Renal pelvis (tissue), 12 donors: ENCODE measurements around the gene PDCL3. TPM values are rescaled to one million over a fixed set of nuclear protein-coding genes. Genes with fewer than 3 reads are reported as not detected.

Experiments
- DNase-seq: peaks from one replicate; pipeline ENCODE4 v3.0.0-alpha.2; 2013
- long read RNA-seq, 16 experiments: transcript quantifications; one replicate each; lab custom pipeline, GENCODE V29; 2026
- polyA plus RNA-seq, 3 donors: library from polyadenylated mRNA; unstranded; fragments of 120-200 nt; gene quantifications; one replicate each; pipeline ENCODE4 v1.2.1, GENCODE V29; 2013; ENCODE audit not compliant: insufficient read length in 3 of 3

Gene PDCL3
- polyA plus RNA-seq, result 10 to 100 TPM; 30.1 to 38.7 (median 37.4) TPM
- long read RNA-seq, donor 1, transcript PDCL3-201 (6 exons, 1,337 nt), result major isoform, 31 of 37 reads
- long read RNA-seq, donor 1, partial matches to known transcripts, result 5 of 37 reads
- long read RNA-seq, donor 1, other reads (novel, unspliced or antisense), result 0 of 37 reads
- long read RNA-seq, donor 2, transcript PDCL3-201 (6 exons, 1,337 nt), result major isoform, 40 of 40 reads
- long read RNA-seq, donor 2, partial matches to known transcripts, result 0 of 40 reads
- long read RNA-seq, donor 2, other reads (novel, unspliced or antisense), result 0 of 40 reads
- long read RNA-seq, donor 3, transcript PDCL3-201 (6 exons, 1,337 nt), result major isoform, 46 of 46 reads
- long read RNA-seq, donor 3, partial matches to known transcripts, result 0 of 46 reads
- long read RNA-seq, donor 3, other reads (novel, unspliced or antisense), result 0 of 46 reads
- long read RNA-seq, donor 4, transcript PDCL3-201 (6 exons, 1,337 nt), result major isoform, 34 of 34 reads
- long read RNA-seq, donor 4, partial matches to known transcripts, result 0 of 34 reads
- long read RNA-seq, donor 4, other reads (novel, unspliced or antisense), result 0 of 34 reads
- long read RNA-seq, donor 5, transcript PDCL3-201 (6 exons, 1,337 nt), result major isoform, 18 of 18 reads
- long read RNA-seq, donor 5, partial matches to known transcripts, result 0 of 18 reads
- long read RNA-seq, donor 5, other reads (novel, unspliced or antisense), result 0 of 18 reads
- long read RNA-seq, donor 6, transcript PDCL3-201 (6 exons, 1,337 nt), result major isoform, 34 of 39 reads
- long read RNA-seq, donor 6, partial matches to known transcripts, result 5 of 39 reads
- long read RNA-seq, donor 6, other reads (novel, unspliced or antisense), result 0 of 39 reads
- long read RNA-seq, donor 7, transcript PDCL3-201 (6 exons, 1,337 nt), result major isoform, 32 of 32 reads
- long read RNA-seq, donor 7, partial matches to known transcripts, result 0 of 32 reads
- long read RNA-seq, donor 7, other reads (novel, unspliced or antisense), result 0 of 32 reads
- long read RNA-seq, donor 8, transcript PDCL3-201 (6 exons, 1,337 nt), result major isoform, 10 of 10 reads
- long read RNA-seq, donor 8, partial matches to known transcripts, result 0 of 10 reads
- long read RNA-seq, donor 8, other reads (novel, unspliced or antisense), result 0 of 10 reads
- long read RNA-seq, donor 9, transcript PDCL3-201 (6 exons, 1,337 nt), result major isoform, 53 of 64 reads
- long read RNA-seq, donor 9, partial matches to known transcripts, result 11 of 64 reads
- long read RNA-seq, donor 9, other reads (novel, unspliced or antisense), result 0 of 64 reads
- long read RNA-seq, donor 10, transcript PDCL3-201 (6 exons, 1,337 nt), result major isoform, 25 of 30 reads
- long read RNA-seq, donor 10, partial matches to known transcripts, result 5 of 30 reads
- long read RNA-seq, donor 10, other reads (novel, unspliced or antisense), result 0 of 30 reads
- long read RNA-seq, donor 11, transcript PDCL3-201 (6 exons, 1,337 nt), result major isoform, 20 of 20 reads
- long read RNA-seq, donor 11, partial matches to known transcripts, result 0 of 20 reads
- long read RNA-seq, donor 11, other reads (novel, unspliced or antisense), result 0 of 20 reads
- long read RNA-seq, donor 12, transcript PDCL3-201 (6 exons, 1,337 nt), result major isoform, 41 of 41 reads
- long read RNA-seq, donor 12, partial matches to known transcripts, result 0 of 41 reads
- long read RNA-seq, donor 12, other reads (novel, unspliced or antisense), result 0 of 41 reads
- long read RNA-seq, donor 13, transcript PDCL3-201 (6 exons, 1,337 nt), result major isoform, 17 of 17 reads
- long read RNA-seq, donor 13, partial matches to known transcripts, result 0 of 17 reads
- long read RNA-seq, donor 13, other reads (novel, unspliced or antisense), result 0 of 17 reads
- long read RNA-seq, donor 14, result 0 reads
- long read RNA-seq, donor 15, transcript PDCL3-201 (6 exons, 1,337 nt), result major isoform, 44 of 44 reads
- long read RNA-seq, donor 15, partial matches to known transcripts, result 0 of 44 reads
- long read RNA-seq, donor 15, other reads (novel, unspliced or antisense), result 0 of 44 reads
- long read RNA-seq, donor 16, transcript PDCL3-201 (6 exons, 1,337 nt), result major isoform, 37 of 42 reads
- long read RNA-seq, donor 16, partial matches to known transcripts, result 5 of 42 reads
- long read RNA-seq, donor 16, other reads (novel, unspliced or antisense), result 0 of 42 reads

DNA sequence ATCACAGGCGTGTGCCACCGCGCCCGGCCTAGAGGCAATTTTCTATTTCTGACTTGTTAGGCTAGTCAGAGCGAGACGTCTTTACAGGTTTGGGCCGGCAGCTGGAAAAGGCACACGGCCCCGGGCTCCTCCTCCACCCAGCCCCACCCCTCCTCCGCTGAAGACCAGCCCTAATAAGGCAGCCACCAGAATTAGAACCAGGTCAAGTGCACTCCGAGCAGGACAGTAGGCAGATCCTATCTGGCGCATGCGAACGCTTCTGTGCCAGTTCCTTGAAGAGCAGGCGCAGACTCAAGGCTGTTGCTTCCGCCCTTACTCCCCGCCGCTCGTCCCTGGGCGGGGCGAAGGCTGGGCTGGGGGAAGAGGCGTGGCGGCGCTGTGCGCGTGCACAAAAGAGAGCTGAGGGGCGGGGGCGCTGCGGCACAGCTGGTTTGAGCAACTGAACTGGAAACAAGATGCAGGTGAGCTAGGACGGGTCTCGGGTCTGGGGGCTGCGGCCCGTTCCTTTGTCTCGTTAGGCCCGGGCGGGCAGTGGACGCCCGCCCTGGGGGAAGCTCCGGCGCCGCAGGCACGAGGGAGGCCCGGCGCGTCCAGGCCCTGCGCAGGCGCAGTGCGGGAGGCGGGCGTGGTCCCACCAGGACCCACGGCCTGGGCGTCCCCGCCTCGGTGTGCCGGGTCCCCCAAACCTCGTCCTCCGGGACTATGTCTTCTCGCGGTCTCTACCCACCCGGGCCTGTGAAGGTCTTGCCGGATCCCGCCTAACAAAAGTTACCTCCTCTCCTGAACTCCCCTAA is at the start of gene PDCL3:
Gene PDCL3 (plus strand): TSS at position 381 of the 794 bp plus-strand sequence. CDS start 75 bp downstream, at position 456.
- peak; percentile 97 for DNase-seq

- no peak for DNase-seq
These were observed 49.1 kb upstream of the PDCL3 start for GRCh38 chr2:100513650-100514049.

- DNase-seq, result no peak
These were observed 45.2 kb upstream of the PDCL3 start for GRCh38 chr2:100517556-100517955.

- no peak for DNase-seq
These were observed 44.0 kb upstream of the PDCL3 start for GRCh38 chr2:100518801-100519200.

GRCh38 chr2:100520224-100520623 is 42.6 kb upstream of the PDCL3 start:
- no peak for DNase-seq

DNA sequence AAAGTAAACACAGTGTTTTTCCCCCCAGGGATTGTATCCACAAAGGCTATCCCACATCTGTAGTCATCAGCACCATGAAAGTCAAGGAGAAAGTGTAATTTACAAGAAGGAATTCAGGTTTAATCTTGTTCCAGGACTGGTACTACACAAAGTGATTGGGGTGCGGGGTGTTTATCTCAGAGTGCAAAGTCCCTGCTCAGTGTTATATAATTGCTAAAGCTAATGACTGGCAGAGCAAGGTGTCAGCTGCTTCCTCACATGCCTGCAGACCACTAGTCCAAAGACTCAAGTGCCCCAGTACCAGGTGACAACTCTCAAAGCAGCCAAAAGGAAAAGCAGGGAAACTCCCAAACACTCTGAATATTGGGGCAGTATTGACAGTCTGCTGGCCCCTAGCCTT is 40.4 kb upstream of the PDCL3 start:
- no peak for DNase-seq

DNA sequence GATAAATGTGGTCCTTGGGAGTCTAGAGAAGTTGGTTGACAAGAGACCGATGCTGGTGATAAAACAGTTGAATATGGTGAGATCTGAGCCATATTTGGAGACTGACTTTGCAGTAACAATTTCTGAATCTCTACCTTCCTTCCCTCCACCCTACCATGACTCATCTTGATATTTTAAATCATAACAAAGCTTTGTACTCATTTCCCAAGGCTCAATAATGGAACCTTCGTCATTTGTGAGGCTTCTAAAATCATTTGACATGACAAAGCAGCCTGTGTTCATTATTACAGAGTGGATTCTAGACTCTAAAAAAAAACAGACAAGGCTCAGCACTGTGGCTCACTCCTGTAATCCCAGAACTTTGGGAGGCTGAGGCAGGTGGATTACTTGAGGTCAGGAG is 38.5 kb upstream of the PDCL3 start:
- no peak for DNase-seq

- DNase-seq, result no peak
These were observed 35.9 kb upstream of the PDCL3 start for GRCh38 chr2:100526868-100527267.

DNA sequence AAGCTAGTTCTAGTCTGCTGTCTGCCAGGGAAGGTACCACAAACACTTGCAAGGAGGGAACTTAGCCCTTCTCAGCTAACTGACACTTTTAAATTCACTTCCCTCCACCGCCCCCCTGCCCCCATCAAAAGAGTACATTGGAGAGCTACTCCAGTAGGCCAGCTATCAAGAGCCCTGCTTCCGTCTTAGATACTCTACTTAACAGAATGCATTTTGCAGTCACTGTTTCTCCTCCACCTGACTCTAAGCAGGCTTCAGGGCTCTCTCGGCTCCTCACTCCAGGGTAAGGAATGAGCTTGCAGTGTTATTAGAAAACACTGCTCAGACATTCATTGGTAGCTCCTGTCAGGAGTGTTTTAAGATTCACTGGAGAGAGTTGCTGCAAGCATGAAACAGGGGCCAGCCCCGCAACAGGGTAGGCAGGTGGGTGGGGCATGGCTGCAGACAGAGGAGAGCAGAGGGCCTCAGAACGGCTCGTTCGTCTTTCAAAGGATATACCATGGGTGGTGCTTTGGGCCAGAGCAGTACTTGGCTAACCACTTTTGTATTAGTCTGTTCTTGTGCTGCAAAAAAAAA is 35.3 kb upstream of the PDCL3 start:
- no peak for DNase-seq

GRCh38 chr2:100529176-100529575 is 33.6 kb upstream of the PDCL3 start:
- no peak for DNase-seq

DNA sequence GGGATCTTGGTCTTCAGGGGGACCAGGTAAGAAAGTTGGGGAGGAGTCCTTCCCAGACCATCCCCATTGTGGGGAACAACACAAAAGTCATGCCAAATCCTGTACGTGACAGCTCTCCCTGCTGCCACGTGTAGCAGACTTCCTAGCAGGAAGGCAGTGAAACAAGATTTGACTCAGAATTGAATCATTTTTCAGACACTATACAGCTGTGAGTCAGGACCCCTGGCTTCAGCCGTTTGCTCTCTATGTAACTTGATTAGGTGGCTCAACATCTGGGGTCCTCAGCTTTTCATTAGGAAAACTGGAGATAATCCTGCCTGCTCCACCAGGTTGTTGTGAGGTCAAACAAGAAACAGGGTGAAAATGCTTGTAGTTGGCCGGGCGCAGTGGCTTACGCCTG is 32.9 kb upstream of the PDCL3 start:
- no peak for DNase-seq

- DNase-seq, result peak; percentile 17
These were observed 26.9 kb upstream of the PDCL3 start for GRCh38 chr2:100535855-100536254.

DNA sequence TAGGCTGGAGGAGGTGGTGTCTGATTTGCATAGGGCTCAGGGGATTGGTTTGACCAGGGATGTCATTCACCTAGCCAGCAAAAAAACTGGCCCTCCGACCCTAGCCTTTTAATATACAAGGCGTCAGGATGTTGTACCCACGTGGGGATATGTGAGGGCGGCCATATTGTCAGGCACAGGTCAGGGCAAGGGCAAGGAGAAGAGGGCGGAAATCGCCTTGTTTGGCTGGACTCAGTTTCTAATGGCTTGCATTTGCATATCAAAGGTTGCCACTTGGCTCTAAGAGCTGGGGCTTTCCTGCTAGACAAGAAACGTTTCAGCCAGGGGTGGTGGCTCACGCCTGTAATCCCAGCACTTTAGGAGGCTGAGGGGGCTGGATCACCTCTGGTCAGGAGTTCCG is 24.9 kb upstream of the PDCL3 start:
- no peak for DNase-seq

DNA sequence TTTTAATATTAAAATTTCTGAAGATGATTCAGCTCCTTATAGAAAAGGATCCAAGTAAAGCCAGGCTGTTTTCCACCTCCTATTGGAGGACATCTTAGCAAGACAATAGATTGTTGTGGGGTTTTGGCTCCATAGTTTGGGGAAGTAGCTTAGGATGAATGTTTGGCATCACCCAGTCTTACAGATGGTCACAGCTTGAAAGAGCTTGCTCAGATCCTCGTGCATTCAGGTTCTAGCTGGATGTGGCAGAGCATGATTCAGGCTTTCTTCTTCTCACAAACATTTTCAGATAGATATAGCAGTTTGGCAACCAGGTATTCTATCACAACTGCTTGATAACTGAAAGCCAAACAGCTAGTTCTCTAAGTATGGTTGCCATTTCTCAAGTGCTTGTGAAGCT is 23.6 kb upstream of the PDCL3 start:
- DNase-seq, result no peak

- DNase-seq, result no peak
These were observed 21.4 kb upstream of the PDCL3 start for GRCh38 chr2:100541404-100541803.

GRCh38 chr2:100542418-100542817 is 20.4 kb upstream of the PDCL3 start:
- no peak for DNase-seq

GRCh38 chr2:100544911-100545596 is 17.7 kb upstream of the PDCL3 start:
- no peak for DNase-seq

GRCh38 chr2:100546469-100546868 is 16.3 kb upstream of the PDCL3 start:
- no peak for DNase-seq
